Measurements from ENCODE around the gene TGFA.

TGFA gene

DNA sequence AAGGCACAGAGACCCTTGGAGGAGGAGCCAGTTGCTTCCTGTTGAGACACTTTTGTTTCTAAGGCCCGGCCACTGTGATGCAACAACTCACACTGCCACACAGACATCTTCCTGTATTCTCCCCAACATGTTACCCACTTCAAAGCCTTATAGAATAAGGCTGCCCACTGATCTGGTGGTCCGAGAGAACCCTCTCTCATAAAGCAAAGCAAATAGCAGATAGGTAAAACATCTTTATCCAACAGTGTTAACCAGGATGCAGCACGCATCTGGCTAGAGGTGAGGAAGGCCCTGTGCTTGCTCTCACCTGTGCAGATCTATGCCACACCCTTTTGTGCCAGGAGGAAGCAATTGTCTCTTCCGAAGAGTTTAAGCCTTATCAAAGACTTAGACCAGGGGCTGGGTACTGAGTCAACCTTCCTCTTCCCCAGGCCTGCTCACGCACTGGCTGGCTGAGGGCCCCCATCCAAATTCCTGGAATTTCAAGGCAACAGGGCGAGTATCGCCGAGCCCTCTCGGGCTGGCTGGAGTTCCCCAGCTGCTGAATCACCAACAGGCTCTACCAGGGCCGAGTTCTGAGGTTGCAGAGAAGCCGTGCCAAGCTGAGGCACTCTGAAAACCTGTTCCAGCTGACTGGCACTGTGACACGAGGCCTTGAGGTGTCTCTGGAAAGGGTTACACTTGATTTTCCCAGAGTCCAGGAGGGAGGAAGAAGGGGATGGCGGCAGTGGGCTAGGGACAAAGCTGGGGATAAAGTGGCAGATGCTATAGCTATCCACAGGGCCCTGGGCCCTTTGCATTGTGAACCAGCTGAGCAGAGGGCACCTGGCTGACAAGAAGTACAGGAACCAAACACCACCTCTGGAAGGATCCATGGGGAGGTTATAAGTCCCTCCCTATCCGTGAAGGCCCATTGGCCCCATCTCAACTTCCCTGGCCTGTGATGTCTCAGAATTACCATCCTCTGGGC is 29.3 kb downstream of the TGFA start:
- peak; percentile 23 for DNase-seq

DNA sequence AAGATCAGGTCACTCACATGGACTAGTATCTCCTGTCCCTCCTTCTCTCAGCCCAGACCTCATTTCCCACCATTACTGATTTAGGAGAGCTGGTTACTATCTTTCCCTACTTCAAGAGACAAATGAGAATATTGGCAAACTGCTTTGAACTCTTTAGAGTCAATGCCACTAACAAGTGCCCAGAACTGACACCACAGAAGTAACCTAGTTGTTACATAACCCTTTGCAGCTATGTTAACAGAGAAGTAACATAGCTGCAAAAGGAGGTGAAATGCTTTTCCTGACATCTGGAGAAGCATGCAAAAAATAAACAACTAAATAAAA is 30.0 kb downstream of the TGFA start:
- DNase-seq = no peak

DNA sequence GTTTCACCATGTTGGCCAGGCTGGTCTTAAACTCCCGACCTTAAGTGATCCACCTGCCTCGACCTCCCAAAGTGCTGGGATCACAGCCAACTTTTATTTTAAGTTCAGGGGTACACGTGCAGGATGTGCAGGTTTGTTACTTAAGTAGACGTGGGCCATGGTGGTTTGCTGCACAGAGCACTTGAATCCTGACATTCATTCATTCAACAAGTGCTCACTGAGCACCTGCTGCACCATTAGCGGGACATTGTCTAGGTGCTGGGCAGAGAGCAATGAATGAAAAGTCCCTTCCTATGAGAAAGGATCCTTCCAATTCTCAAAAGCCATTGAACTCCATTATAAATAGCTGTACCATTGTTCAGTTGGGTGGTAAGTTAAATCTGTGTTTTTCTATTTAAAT is 31.0 kb downstream of the TGFA start:
- no peak for DNase-seq

DNA sequence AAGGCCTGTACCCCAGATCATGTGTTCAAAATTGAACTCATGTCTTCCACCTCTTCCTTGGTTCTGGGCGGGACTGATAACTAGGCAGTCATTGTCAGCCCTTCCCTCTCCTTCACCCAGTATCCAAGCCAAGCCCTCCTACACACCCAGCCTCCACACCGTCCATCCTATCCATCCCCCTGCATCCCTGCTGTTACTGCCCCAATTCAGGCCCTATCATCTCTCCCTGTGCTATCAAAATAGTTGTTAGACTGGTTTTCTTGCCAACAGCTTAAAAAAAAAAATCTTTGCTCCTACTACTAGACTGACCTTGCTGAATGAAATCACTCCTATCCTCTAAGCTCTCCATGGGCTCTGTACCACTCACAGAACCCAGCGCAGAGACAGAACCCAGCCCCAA is 32.8 kb downstream of the TGFA start:
- DNase-seq = no peak

DNA sequence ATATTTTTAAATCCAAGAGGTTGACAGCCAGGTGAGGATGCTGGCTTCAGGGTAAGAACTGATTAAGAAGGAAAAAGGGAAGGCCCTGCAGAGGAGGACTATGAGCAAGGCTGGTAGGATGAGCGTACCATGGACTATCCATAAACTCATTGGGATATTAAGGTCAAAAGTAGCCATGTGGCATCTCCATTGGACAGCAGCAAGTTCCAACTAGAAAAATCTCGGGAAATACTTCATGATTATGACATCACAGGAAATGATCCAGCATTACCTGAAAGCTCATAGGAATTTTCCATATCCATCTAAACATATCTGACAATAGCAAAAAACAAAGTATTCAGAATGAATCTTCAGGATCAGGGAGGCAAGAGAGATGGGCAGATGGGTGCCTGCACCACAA is 34.2 kb downstream of the TGFA start:
- DNase-seq = no peak

DNA sequence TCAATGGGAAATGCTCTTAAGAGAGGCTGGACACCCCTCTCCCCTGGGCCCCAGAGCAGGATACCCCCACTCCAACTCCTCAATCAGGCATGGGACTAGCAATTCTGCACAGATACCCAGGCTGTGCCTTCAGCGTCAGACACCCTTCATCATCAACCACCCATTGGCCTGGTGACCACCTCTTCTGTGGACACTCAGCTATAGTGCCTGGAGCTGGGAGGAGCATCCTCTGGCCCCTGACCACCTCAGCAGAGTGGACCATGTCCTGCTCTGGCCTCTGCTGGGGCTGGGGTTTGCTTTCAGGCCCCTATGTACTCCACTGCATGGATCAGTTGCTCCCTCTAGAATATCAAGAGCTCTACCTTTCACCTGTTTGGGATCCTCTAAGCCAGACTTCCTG is 35.1 kb downstream of the TGFA start:
- no peak for DNase-seq

DNA sequence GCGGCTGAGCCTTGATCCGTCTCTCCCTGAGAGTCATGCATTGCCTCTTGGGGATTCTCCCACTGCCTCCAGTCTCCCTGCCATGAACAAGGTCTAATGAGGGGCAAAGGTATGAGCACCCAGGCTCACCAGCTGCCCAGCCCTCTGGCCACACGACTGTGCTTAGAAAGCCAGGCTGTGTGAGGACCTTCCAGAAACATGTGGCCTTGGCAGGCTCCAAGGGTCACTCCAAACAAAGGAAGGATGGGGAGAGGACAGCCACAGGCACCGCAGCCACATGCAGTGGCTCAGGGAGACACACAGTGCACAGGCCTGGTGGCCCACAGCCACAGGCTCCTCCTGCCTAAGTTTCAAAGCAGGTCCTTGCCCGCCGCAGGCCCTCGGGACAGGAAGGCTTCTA is 35.8 kb downstream of the TGFA start:
- no peak for DNase-seq

DNA sequence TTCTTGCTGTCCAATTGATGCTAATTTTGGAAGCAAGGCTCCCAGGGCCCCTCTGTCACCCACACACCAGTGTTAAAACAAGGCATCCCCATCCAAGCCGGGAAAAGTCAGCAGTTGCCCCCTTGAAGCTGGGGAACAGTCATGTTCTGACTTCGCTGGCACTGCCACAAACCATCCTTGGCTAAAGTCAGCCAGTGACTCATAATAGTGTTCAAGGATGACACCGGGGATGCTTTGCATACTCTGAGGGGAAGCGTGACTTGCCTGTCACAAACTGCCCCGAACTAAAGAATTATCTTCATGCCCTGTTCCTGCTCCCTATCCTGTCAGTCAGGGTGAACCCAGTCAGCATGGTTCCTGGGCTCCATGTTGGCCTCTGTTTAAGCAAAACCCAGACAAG is 37.0 kb downstream of the TGFA start:
- DNase-seq = no peak

DNA sequence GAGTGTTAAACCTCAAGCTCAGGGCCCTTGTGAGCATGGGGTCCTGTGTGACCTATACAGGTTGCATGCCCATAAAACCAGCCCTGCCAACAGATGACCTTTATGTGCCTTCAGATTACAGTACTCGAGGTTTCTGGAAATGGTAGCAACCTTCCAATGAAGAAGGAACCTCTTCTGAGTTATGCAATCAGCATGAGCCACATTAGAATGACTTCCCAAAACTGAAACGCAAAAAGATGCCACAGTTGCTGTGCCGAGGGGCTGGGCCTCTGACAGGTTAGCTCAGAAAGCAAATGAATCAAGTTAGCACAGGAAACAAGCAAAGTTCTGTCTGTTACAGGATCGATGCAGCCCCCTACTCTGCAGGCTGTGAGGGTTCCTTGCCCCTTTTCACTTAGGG is 37.7 kb downstream of the TGFA start:
- DNase-seq = no peak

DNA sequence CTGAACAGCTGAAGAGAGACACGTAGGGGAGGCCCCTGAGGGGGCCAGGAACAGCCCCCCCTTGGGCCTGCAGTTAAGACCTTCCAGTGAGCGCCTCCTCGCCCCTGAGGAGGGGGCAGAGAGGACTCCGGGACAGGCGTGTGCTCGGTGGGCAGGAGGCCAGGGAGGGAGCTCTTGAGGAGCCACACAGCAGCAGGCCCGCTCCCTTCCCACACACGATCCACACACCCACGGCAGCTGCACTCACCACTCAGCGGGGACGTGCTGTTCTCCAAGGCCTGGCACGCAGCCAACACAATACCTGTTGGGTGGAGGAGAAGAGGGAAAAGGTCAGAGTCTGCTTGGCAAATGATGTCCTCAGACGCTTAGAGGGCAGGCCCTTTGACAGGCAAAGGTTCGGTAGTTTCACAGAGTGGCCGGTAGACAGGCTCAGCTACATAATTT is 39.0 kb downstream of the TGFA start:
- DNase-seq = peak; percentile 78

DNA sequence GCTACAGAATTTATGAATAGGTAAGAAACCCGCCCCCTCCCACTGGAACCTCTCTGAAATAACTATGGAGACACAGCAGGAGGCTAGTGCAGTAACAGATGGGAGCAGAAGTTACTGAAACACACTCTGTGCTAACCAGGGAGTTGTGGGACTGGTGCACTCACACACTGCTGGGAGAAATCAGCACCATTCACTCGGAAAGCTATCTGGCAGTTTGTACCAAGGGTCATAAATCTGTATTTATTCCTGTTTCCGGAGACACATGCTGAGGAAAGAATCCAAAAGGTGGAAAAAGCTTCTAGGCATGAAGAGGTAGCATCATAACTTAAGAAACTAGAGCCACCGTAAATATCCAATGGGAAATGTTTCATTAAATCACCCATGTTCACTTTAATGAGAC is 39.9 kb downstream of the TGFA start:
- DNase-seq = no peak

DNA sequence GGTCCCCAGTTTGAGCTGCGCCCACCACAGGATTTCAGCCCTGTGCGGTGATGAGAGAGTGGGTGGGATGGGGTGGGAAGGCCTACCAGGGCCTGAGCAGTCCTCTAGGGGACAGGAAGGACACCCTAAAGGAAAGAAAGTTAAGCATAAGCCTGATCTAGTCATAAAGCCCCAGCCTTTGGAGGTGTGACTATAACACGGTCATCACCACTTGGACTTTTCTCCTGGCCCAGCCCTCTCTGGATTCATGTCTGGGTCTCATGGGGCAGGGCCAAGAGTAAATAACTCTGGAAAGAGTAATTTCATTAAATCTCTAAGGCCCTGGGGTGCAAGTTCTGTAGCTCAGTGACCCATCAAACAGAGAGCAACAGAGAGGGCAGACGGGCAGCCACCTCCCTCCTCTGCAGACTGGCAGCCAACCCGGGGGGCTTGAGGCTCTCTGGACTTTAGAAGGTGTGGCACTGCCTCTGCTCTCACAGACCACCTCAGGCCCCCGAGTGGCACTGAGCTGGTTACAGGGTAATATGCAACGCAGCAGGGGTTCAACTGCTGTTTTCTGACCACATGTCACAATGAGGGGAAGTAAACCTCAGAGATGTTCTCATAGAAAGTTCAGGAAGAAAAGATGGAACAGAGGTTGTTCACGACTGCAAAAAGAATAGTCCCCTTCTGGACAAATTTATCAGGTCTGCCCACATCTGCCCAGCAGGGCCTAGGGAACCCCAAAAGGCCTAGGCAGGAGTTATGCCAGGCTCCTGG is 41.5 kb downstream of the TGFA start:
- DNase-seq = no peak

DNA sequence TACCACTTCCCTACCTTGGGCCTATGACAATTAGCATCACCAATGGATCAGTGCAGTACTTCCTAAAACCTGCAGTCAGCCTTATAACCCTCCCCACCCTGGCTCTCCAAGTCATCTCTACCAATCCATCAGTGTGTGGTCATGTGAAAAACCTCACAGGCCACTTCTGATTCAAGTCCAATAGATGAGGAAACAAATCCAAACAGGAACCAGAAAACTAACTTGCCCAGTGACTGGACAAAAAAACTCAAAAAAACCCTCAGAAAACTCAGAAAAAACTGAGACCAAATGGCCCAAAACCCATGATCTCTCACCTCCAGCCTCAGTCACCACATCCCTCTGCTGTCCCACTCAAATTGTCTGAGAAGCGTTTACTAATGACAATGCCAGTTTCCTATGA is 43.3 kb downstream of the TGFA start:
- DNase-seq = no peak

DNA sequence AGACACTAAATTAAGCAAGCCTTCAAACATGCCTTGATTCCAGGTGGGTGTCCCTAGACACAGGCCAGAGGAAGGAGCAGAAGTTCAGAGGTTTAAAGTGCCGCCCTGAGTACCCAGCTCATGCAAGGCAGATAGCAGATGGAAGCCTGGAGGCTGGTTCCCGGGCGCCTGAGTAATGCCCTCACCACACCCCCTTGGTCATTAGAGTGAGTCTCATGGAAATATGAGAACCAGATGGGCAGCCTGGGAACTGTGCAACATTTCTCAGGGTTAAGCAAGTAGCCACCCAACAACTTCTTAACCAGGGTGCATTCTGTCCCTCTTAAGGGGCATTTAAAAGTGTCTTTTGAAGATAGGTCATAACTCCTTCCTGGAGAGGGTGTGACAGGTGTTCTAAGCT is 44.1 kb downstream of the TGFA start:
- DNase-seq = no peak

DNA sequence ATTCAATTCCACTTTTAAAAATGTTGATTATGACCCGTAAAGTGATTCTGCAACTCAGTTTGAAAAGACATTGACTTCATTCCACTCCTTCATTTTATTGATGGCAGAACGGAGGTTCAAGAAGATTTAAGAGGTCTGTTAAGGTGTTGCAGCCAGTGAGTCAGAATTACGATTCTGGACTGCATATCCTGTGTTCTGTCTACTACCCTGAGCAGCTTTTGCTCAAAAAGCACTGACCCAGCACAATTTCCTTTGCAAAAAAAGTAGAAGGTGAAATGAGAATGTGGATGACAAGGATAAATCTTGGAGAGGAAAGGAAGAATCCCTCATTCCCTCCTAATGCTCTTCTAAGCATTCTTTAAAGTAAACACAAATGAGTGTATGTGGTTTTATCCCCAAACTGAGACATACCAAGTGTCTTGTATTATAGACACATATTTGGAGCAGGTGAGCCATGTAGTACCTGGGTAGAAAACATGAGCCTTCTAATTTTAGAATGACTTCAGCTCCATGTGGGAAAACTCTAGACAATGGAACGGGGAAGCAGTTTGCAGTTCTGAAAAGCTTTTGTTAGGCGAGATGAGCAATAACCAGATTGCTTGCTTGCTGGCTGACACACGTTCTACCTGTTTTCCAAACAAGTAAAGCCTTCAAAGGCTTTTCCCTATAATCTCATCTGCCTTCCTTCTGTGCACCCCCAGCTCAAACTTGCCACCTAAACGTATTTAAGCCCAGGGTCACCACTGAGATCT is 44.7 kb downstream of the TGFA start:
- DNase-seq = no peak

DNA sequence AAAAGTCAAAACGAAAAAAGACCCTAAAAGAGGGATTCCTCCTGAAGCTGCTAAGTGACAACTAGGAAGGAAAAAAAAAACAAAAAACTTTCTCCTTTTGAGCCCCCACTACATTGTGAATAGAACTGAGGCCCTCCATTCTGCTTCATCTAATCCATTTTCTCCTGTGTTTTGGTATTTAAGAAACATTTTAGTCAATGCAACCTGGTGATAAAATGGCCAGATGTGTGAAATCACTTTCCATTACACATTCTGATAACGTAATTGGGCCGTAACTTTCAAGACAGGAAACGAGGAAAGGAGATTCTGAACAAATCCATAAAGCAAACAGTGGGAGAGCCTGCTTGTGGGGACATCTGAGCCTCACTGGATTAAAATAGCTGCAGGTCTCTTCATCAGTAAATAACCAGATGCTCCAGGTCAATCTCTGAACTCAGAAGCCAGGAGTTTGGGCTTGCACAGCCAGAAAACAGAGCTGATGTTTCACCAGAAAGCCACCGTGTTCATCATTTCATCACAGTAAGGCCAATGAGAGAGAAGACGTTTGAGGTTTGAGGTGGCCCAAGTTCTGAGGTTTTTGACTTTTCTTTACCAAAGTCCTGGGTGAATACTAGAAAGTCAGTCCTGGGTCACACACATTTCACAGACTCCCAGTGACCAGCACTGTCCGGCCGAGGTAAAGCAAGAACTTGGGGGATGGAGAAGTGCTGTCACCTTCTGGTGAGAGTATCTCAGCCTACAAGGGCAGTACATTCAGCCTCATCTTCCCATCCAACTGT is 47.8 kb downstream of the TGFA start:
- no peak for DNase-seq

DNA sequence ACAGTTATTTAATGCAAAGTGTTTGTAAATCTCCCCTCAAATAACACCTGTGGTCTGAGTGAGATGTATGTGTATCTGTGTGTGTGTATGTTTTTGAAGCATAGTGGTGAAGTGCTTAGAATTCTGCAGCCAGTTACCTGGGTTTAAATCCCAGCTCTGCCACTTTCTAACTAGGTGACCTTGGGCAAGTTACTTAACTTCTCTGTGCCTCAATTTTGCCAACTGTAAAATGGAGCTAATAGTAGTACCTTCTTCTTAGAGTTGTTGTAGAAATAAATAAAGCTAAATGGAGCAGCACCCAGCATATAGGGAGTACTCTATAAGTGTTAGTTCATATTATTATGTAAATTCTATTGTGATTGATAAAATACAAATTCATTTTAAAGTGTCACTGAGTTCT is 48.9 kb downstream of the TGFA start:
- DNase-seq = no peak

DNA sequence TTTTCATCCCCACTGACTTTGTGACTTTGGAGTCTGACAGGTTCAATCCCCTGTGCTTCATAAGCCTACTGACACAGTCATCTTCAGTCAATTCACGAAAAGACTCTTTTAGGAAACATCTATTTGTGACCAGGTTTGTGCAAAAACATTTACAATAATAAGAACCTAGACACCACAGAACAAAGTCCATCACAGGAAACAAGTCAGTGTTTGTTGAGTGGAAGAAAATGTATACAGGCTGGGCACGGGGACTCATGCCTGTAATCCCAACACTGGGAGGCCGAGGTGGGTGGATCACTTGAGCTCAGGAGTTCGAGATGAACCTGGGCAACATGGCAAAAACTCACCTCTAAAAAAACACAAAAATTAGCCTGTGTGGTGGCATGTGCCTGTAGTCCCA is 49.7 kb downstream of the TGFA start:
- DNase-seq = no peak

DNA sequence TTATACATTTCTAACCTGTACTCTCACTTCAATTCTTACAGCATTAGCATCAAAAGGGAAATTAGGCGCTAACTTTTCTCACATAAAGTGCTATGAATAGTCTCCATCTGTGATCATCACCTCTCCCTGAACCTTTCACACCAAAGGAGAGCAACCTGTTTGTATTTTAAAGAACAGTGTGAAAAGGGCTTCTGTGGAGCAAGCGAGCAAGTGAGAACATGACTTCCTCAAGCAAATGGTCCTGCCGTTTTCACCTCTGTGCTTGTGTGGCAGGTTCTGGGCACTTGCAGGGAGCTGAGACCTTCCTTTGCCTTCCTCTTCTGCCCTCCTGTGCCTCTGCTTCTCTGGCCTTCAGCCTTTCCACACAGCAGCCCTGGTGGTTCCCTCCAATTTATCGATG is 51.9 kb downstream of the TGFA start:
- no peak for DNase-seq

DNA sequence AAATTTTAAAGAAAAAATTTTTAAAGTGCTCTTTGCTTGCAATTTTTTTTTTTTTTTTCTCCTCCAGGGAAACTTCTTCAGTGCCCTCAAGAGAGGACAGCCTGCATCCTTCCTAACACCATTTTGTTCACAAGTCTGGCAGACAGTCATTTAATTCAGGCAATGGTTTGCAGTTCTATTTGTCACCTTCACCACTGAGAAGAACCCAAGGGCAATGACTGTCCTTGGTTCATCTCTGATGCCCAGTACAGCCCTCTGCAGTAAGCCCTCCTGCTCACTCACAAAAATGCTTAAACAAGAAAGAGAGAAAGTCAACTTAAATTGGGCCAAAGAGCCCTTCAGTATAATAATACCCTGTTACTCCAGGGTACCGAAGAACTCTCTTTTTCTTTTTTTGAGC is 52.4 kb downstream of the TGFA start:
- DNase-seq = no peak

DNA sequence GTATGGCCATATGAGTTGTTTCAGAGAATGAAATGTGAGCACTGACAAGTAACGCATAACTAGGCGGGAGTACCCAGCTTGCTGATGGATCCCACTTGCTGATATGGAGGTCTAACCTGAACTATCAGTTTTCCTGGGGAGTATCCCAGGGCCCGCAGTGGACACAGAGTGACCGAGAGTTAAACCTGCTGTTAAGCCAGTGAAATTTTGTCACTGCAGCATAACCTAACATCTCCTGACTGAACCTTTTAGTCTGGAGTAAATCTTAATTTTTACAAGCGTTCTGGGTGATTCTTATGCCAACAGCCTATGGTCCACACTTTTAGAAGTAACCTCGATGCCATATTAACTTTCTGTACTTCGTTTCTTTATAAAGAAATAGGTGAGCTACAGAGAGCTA is 54.4 kb downstream of the TGFA start:
- no peak for DNase-seq

DNA sequence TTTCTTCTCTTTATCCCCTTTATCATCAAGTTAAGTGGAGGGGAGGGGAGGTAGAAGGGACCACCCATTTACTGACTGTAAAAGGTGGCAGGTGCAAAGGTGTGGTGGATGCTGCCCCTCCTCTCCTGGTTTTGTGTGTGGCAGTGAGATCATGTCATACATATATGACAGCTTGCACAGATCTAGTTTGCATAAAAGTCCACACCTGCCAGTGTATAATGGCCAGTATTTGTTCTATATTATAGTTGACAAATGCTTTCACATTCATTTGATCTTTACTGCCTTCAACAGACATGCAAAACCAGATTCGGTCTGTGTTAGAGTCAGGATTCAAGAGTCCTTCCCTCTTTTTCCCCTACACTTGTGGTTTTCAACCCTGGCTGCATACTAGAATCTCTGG is 55.1 kb downstream of the TGFA start:
- DNase-seq = no peak

DNA sequence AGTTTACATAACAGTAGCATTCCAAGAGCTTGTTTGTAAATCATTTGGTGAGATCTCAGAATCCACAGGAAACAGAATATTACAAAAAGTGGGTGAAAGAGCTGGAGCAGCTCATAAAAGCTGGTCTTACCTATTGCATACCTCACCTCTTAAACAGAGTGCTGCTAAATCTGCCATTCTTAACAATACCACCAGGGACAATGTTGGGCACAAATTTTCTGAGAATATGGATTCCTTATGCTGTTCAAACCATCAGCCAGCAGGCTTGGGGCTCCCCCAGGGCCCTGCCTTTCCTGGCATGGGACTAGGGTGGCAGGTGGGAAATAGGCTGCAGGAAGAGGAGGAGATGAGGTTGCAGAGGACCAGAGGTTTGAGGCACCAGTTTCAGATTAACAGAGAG is 55.6 kb downstream of the TGFA start:
- DNase-seq = no peak
